DOHH2 (cell line): ENCODE measurements around the gene MRPS30.

Experiments used
- CTCF ChIP-seq: fragments of 200-600 bp; sonication (generic); IDR thresholded peaks from one replicate; pipeline ENCODE4 v1.5.1; 2014; ENCODE audit warnings: antibody characterized with exemption, mild to moderate bottlenecking, low read depth, low read length; ENCODE audit not compliant: poor library complexity, severe bottlenecking
- EZH2phosphoT487 ChIP-seq: fragments of 200-600 bp; sonication (generic); IDR thresholded peaks from 2 replicates; pipeline ENCODE4 v1.6.1; 2017; ENCODE audit warnings: borderline replicate concordance, mild to moderate bottlenecking, antibody characterized with exemption, low read length, moderate library complexity, mixed read lengths

- TF ChIP-seq CTCF (no peak), EZH2phosphoT487 (no peak)
Observed at GRCh38 chr5:44806608-44807007, 2.1 kb upstream of the MRPS30 start.
